ENCODE measurements around the gene METTL21A. TPM values are rescaled to one million over a fixed set of nuclear protein-coding genes. Genes with fewer than 3 reads are reported as not detected.
A peak's percentile ranks its signal among the peaks of the same experiment; 100 is the strongest.
"Not testable (repeated sequence)": the region's sequence is repeated elsewhere in the genome, so short reads cannot be mapped to it uniquely, and the experiment has no call there.

The METTL21A gene
- total and polyA plus RNA-seq, 4 donors, result 25.7 to 34.5 (median 29.8) TPM

GRCh38 chr2:207655000-207655399 is 29.8 kb upstream of the METTL21A start:
- no peaks in the 10 kb centered on the region for H3K9me3 ChIP-seq (ENCODE audit: control insufficient read depth, insufficient read depth, low read length)
- no peaks in the 10 kb centered on the region for H3K27me3 ChIP-seq (ENCODE audit: control insufficient read depth, insufficient read depth, low read length)
- H3K36me3 ChIP-seq (ENCODE audit: control insufficient read depth, insufficient read depth, low read length), result no peaks in the 10 kb centered on the region
- 93% methylated on average over 2 of the region's 4 CpGs for WGBS (ENCODE audit: insufficient coverage)
- no peak overlapping the region for H3K27ac ChIP-seq (ENCODE audit: low read depth, low read length)
- no peaks in the 10 kb centered on the region for H3K4me1 ChIP-seq (ENCODE audit: control insufficient read depth, insufficient read depth, low read length)
- H3K4me3 ChIP-seq (ENCODE audit: low read depth, low read length), result no peak overlapping the region
- DNase-seq (ENCODE audit: low read depth in 4 of 6, low spot score in 6 of 6), result no peak

GRCh38 chr2:207646582-207646981 is 21.4 kb upstream of the METTL21A start:
- DNase-seq (ENCODE audit: low read depth in 4 of 6, low spot score in 6 of 6); H3K9me3 ChIP-seq (ENCODE audit: control insufficient read depth, insufficient read depth, low read length); H3K27ac ChIP-seq (ENCODE audit: low read depth, low read length); H3K4me3 ChIP-seq (ENCODE audit: low read depth, low read length); H3K4me1 ChIP-seq (ENCODE audit: control insufficient read depth, insufficient read depth, low read length); H3K36me3 ChIP-seq (ENCODE audit: control insufficient read depth, insufficient read depth, low read length); H3K27me3 ChIP-seq (ENCODE audit: control insufficient read depth, insufficient read depth, low read length): not testable (repeated sequence)
- WGBS (ENCODE audit: insufficient coverage), result 100% methylated on average over 4 of the region's 7 CpGs

GRCh38 chr2:207643892-207644291 is 18.7 kb upstream of the METTL21A start:
- WGBS (ENCODE audit: insufficient coverage), result no CpG with 5 or more reads among the region's 1 CpG
- DNase-seq (ENCODE audit: low read depth in 4 of 6, low spot score in 6 of 6), result no peak

GRCh38 chr2:207640661-207641060 is 15.5 kb upstream of the METTL21A start:
- Histone ChIP-seq H3K9me3 (ENCODE audit: control insufficient read depth, insufficient read depth, low read length) (no peaks in the 10 kb centered on the region), H3K4me1 (ENCODE audit: control insufficient read depth, insufficient read depth, low read length) (no peaks in the 10 kb centered on the region), H3K36me3 (ENCODE audit: control insufficient read depth, insufficient read depth, low read length) (no peaks in the 10 kb centered on the region), H3K4me3 (ENCODE audit: low read depth, low read length) (no peak overlapping the region), H3K27me3 (ENCODE audit: control insufficient read depth, insufficient read depth, low read length) (no peaks in the 10 kb centered on the region), H3K27ac (ENCODE audit: low read depth, low read length) (no peak overlapping the region)
- WGBS (ENCODE audit: insufficient coverage), result no CpG with 5 or more reads among the region's 1 CpG
- peak in 1 of 6 donors; percentile 12 for DNase-seq (ENCODE audit: low read depth in 4 of 6, low spot score in 6 of 6)

More at GRCh38 chr2:207643892-207644291, 18.7 kb upstream of the METTL21A start:
- H3K9me3 ChIP-seq (ENCODE audit: control insufficient read depth, insufficient read depth, low read length), result no peaks in the 10 kb centered on the region
- no peak overlapping the region for H3K4me3 ChIP-seq (ENCODE audit: low read depth, low read length)
- no peaks in the 10 kb centered on the region for H3K4me1 ChIP-seq (ENCODE audit: control insufficient read depth, insufficient read depth, low read length)
- no peak overlapping the region for H3K27ac ChIP-seq (ENCODE audit: low read depth, low read length)
- H3K27me3 ChIP-seq (ENCODE audit: control insufficient read depth, insufficient read depth, low read length), result no peaks in the 10 kb centered on the region
- no peaks in the 10 kb centered on the region for H3K36me3 ChIP-seq (ENCODE audit: control insufficient read depth, insufficient read depth, low read length)

- no peak overlapping the region for H3K27ac ChIP-seq (ENCODE audit: low read depth, low read length)
- no peaks in the 10 kb centered on the region for H3K27me3 ChIP-seq (ENCODE audit: control insufficient read depth, insufficient read depth, low read length)
- no peak overlapping the region for H3K4me3 ChIP-seq (ENCODE audit: low read depth, low read length)
- no peaks in the 10 kb centered on the region for H3K9me3 ChIP-seq (ENCODE audit: control insufficient read depth, insufficient read depth, low read length)
- no peaks in the 10 kb centered on the region for H3K36me3 ChIP-seq (ENCODE audit: control insufficient read depth, insufficient read depth, low read length)
- DNase-seq (ENCODE audit: low read depth in 4 of 6, low spot score in 6 of 6), result no peak
- no peaks in the 10 kb centered on the region for H3K4me1 ChIP-seq (ENCODE audit: control insufficient read depth, insufficient read depth, low read length)
Measured at GRCh38 chr2:207640160-207640559, 15.0 kb upstream of the METTL21A start.

- DNase-seq (ENCODE audit: low read depth in 4 of 6, low spot score in 6 of 6); H3K4me1 ChIP-seq (ENCODE audit: control insufficient read depth, insufficient read depth, low read length); H3K27me3 ChIP-seq (ENCODE audit: control insufficient read depth, insufficient read depth, low read length); H3K27ac ChIP-seq (ENCODE audit: low read depth, low read length); H3K4me3 ChIP-seq (ENCODE audit: low read depth, low read length); H3K9me3 ChIP-seq (ENCODE audit: control insufficient read depth, insufficient read depth, low read length); H3K36me3 ChIP-seq (ENCODE audit: control insufficient read depth, insufficient read depth, low read length): not testable (repeated sequence)
- WGBS (ENCODE audit: insufficient coverage), result no CpG with 5 or more reads among the region's 3 CpGs
Measured at GRCh38 chr2:207639288-207639687, 14.1 kb upstream of the METTL21A start.

GRCh38 chr2:207635468-207636200 is 10.4 kb upstream of the METTL21A start:
- Histone ChIP-seq H3K36me3 (ENCODE audit: control insufficient read depth, insufficient read depth, low read length) (no peaks in the 10 kb centered on the region), H3K27ac (ENCODE audit: low read depth, low read length) (no peak overlapping the region), H3K27me3 (ENCODE audit: control insufficient read depth, insufficient read depth, low read length) (no peaks in the 10 kb centered on the region), H3K4me3 (ENCODE audit: low read depth, low read length) (no peak overlapping the region), H3K4me1 (ENCODE audit: control insufficient read depth, insufficient read depth, low read length) (no peaks in the 10 kb centered on the region), H3K9me3 (ENCODE audit: control insufficient read depth, insufficient read depth, low read length) (no peaks in the 10 kb centered on the region)
- WGBS (ENCODE audit: insufficient coverage), result 91% methylated on average over 10 of the region's 11 CpGs
- DNase-seq (ENCODE audit: low read depth in 4 of 6, low spot score in 6 of 6), result no peak

GRCh38 chr2:207633686-207634085 is 8.5 kb upstream of the METTL21A start:
- Histone ChIP-seq H3K4me3 (ENCODE audit: low read depth, low read length) (no peak overlapping the region), H3K27me3 (ENCODE audit: control insufficient read depth, insufficient read depth, low read length) (no peaks in the 10 kb centered on the region), H3K4me1 (ENCODE audit: control insufficient read depth, insufficient read depth, low read length) (no peaks in the 10 kb centered on the region), H3K36me3 (ENCODE audit: control insufficient read depth, insufficient read depth, low read length) (no peaks in the 10 kb centered on the region), H3K27ac (ENCODE audit: low read depth, low read length) (no peak overlapping the region), H3K9me3 (ENCODE audit: control insufficient read depth, insufficient read depth, low read length) (no peaks in the 10 kb centered on the region)
- no CpG with 5 or more reads among the region's 3 CpGs for WGBS (ENCODE audit: insufficient coverage)
- no peak for DNase-seq (ENCODE audit: low read depth in 4 of 6, low spot score in 6 of 6)

- H3K4me1 ChIP-seq (ENCODE audit: control insufficient read depth, insufficient read depth, low read length), result no peaks in the 10 kb centered on the region
Measured at GRCh38 chr2:207632575-207633493, 7.6 kb upstream of the METTL21A start.

More at GRCh38 chr2:207632575-207633493, 7.6 kb upstream of the METTL21A start:
- Histone ChIP-seq H3K36me3 (ENCODE audit: control insufficient read depth, insufficient read depth, low read length) (no peaks in the 10 kb centered on the region), H3K27me3 (ENCODE audit: control insufficient read depth, insufficient read depth, low read length) (no peaks in the 10 kb centered on the region), H3K9me3 (ENCODE audit: control insufficient read depth, insufficient read depth, low read length) (no peaks in the 10 kb centered on the region), H3K27ac (ENCODE audit: low read depth, low read length) (no peak overlapping the region), H3K4me3 (ENCODE audit: low read depth, low read length) (no peak overlapping the region)
- no CpG with 5 or more reads among the region's 8 CpGs for WGBS (ENCODE audit: insufficient coverage)
- no peak for DNase-seq (ENCODE audit: low read depth in 4 of 6, low spot score in 6 of 6)
